CD4-positive, alpha-beta T cell (primary cell): ENCODE results near the gene ZNF680. TPM values are rescaled to one million over a fixed set of nuclear protein-coding genes. Genes with fewer than 3 reads are reported as not detected.

Source experiments
- ATAC-seq: fragments of 200-7000 bp; cut with Tn5 transposase; one replicate; pipeline ENCODE4 v1.10.0; 2022; ENCODE audit warnings: mild to moderate bottlenecking; ENCODE audit not compliant: poor library complexity
- CTCF ChIA-PET: fragments of 350-600 bp; sonication (Branson Sonifier 250); formaldehyde crosslinking; loops from one replicate; lab custom pipeline; 2021; ENCODE audit warnings: antibody characterized with exemption, inconsistent platforms; lab: Charles Lee
- POLR2A ChIA-PET: fragments of 350-600 bp; sonication (Branson Sonifier 250); formaldehyde crosslinking; loops from one replicate; lab custom pipeline; 2021; ENCODE audit warnings: antibody characterized with exemption, inconsistent platforms; lab: Charles Lee
- DNase-seq, 14 experiments: peaks; one replicate each; pipeline ENCODE4 v3.0.0-alpha.2; 2013 to 2020; ENCODE audit warnings: mixed read lengths in 2 of 14
- H3K27ac ChIP-seq, 2 donors: one replicate each; pipeline versions ENCODE4 v1.5.1 to v1.7.0; 2013; ENCODE audit warnings: low read length in 2 of 2, low read depth in 1 of 2, mild to moderate bottlenecking in 1 of 2
- H3K27me3 ChIP-seq, 2 experiments: 1 replicate in 1 of 2; 2 replicates in 1 of 2; pipeline versions ENCODE4 v1.6.1 to v1.7.0; 2013; ENCODE audit warnings: low read length in 2 of 2, control low read depth in 1 of 2, mild to moderate bottlenecking in 1 of 2, moderate library complexity in 1 of 2; ENCODE audit not compliant: insufficient read depth in 2 of 2, control insufficient read depth in 1 of 2
- H3K36me3 ChIP-seq: one replicate; pipeline ENCODE4 v1.6.1; 2013; ENCODE audit warnings: low read length, control low read depth; ENCODE audit not compliant: insufficient read depth
- H3K4me1 ChIP-seq: one replicate; pipeline ENCODE4 v1.6.1; 2013; ENCODE audit warnings: low read length, control low read depth; ENCODE audit not compliant: insufficient read depth
- H3K4me3 ChIP-seq: one replicate; pipeline ENCODE4 v1.5.1; 2013; ENCODE audit warnings: mild to moderate bottlenecking, low read length, moderate library complexity
- H3K9me3 ChIP-seq, 2 experiments: 1 replicate in 1 of 2; 2 replicates in 1 of 2; pipeline versions ENCODE4 v1.6.1 to v1.7.0; 2013; ENCODE audit warnings: low read length in 2 of 2, mild to moderate bottlenecking in 2 of 2, control low read depth in 1 of 2, moderate library complexity in 1 of 2; ENCODE audit not compliant: control insufficient read depth in 1 of 2, insufficient read depth in 1 of 2
- H3K27ac Mint-ChIP-seq: one replicate; pipeline ENCODE4 v1.8.0; 2020; ENCODE audit warnings: mixed read lengths
- H3K27me3 Mint-ChIP-seq: one replicate; pipeline ENCODE4 v1.8.0; 2021; ENCODE audit warnings: mixed read lengths
- H3K36me3 Mint-ChIP-seq: one replicate; pipeline ENCODE4 v1.8.0; 2021; ENCODE audit warnings: low read depth, mixed read lengths
- H3K4me1 Mint-ChIP-seq: one replicate; pipeline ENCODE4 v1.8.0; 2021; ENCODE audit warnings: low read depth, mixed read lengths
- H3K4me3 Mint-ChIP-seq: one replicate; pipeline ENCODE4 v1.8.0; 2020; ENCODE audit warnings: mild to moderate bottlenecking, mixed read lengths
- H3K9me3 Mint-ChIP-seq: one replicate; pipeline ENCODE4 v1.8.0; 2020; ENCODE audit warnings: mixed read lengths
- CTCF ChIP-seq: fragments of 200-600 bp; IDR thresholded peaks from one replicate; pipeline ENCODE4 v1.8.0; 2022; ENCODE audit warnings: antibody characterized with exemption, mild to moderate bottlenecking
- intact Hi-C, 2 experiments: fragments of 100-400 bp; cut with DNase I in 1 of 2; cut with micrococcal nuclease in 1 of 2; formaldehyde crosslinking; loops; one replicate each; pipeline versions ENCODE4 v1.15.1 to v1.9.0; 2023 to 2025; cut with DNase I, micrococcal nuclease
- total RNA-seq, 174 experiments: library from RNA in 2 of 174; stranded (reverse) in 2 of 174; gene quantifications; one replicate each; pipeline ENCODE4 v1.2.3 and lab custom pipeline; 2021 to 2026

The ZNF680 gene
- total RNA-seq, 2 experiments from 2014 or later: 8.3 to 8.9 TPM

GRCh38 chr7:64521409-64521984, 41.4 kb downstream of the ZNF680 start:
- intact Hi-C loops: no loop called here
- ChIA-PET POLR2A (no interaction called here), CTCF (no interaction called here)
- ATAC-seq (no peak), DNase-seq (no peak)
- Mint-ChIP-seq H3K4me3 (no peak overlapping the region), H3K36me3 (peaks cover 98% of the 10 kb centered on the region), H3K27me3 (no peaks in the 10 kb centered on the region), H3K9me3 (peaks cover 28% of the 10 kb centered on the region), H3K4me1 (no peaks in the 10 kb centered on the region), H3K27ac (no peak overlapping the region)
- Histone ChIP-seq H3K27me3 (no peaks in the 10 kb centered on the region), H3K9me3 (peaks cover 10 to 89% of the 10 kb centered on the region in 2 experiments), H3K4me1 (no peaks in the 10 kb centered on the region), H3K4me3 (no peak overlapping the region), H3K36me3 (peaks cover 27% of the 10 kb centered on the region), H3K27ac (no peak overlapping the region)
- no peak for TF ChIP-seq CTCF

- peaks cover 91% of the 10 kb centered on the region for H3K36me3 Mint-ChIP-seq
- Histone ChIP-seq H3K27me3 (no peaks in the 10 kb centered on the region), H3K4me1 (no peaks in the 10 kb centered on the region), H3K9me3 (peaks cover 16 to 84% of the 10 kb centered on the region in 2 experiments), H3K27ac (no peak overlapping the region), H3K4me3 (no peak overlapping the region), H3K36me3 (peaks cover 3% of the 10 kb centered on the region)
- no peak overlapping the region for H3K27ac Mint-ChIP-seq
- no peak for TF ChIP-seq CTCF
- POLR2A ChIA-PET: no interaction called here
- no peaks in the 10 kb centered on the region for H3K27me3 Mint-ChIP-seq
- H3K4me1 Mint-ChIP-seq: no peaks in the 10 kb centered on the region
- peaks cover 31% of the 10 kb centered on the region for H3K9me3 Mint-ChIP-seq
- no peak overlapping the region for H3K4me3 Mint-ChIP-seq
- intact Hi-C loops: no loop called here
- no peak for ATAC-seq
- DNase-seq: no peak
- CTCF ChIA-PET: no interaction called here
These were observed 46.4 kb downstream of the ZNF680 start for GRCh38 chr7:64516451-64516850.

GRCh38 chr7:64515781-64516180, 47.1 kb downstream of the ZNF680 start:
- no peak overlapping the region for H3K27ac Mint-ChIP-seq
- Histone ChIP-seq H3K4me3 (no peak overlapping the region), H3K36me3 (no peaks in the 10 kb centered on the region), H3K27me3 (no peaks in the 10 kb centered on the region), H3K9me3 (peaks cover 20 to 82% of the 10 kb centered on the region in 2 experiments), H3K4me1 (no peaks in the 10 kb centered on the region), H3K27ac (no peak overlapping the region)
- H3K4me1 Mint-ChIP-seq: no peaks in the 10 kb centered on the region
- H3K27me3 Mint-ChIP-seq: no peaks in the 10 kb centered on the region
- TF ChIP-seq CTCF: no peak
- ChIA-PET POLR2A (interaction anchor here (0.9 kb wide), 1 partner anchor 14 kb away, joined by 3 read pairs; no protein-coding TSS in a partner anchor), CTCF (no interaction called here)
- peaks cover 90% of the 10 kb centered on the region for H3K36me3 Mint-ChIP-seq
- intact Hi-C loops: no loop called here
- no peak for ATAC-seq
- H3K9me3 Mint-ChIP-seq: peaks cover 27% of the 10 kb centered on the region
- DNase-seq: no peak
- no peak overlapping the region for H3K4me3 Mint-ChIP-seq
